Progenitor cell of endocrine pancreas (in vitro differentiated cells): ENCODE data around the gene LENG8. TPM values are rescaled to one million over a fixed set of nuclear protein-coding genes. Genes with fewer than 3 reads are reported as not detected.

Experiments used
- DNase-seq: peaks from one replicate; pipeline ENCODE4 v3.0.0; 2021; ENCODE audit warnings: low spot score; ENCODE audit not compliant: unreplicated experiment
- H3K27ac Mint-ChIP-seq: 2 replicates; pipeline ENCODE4 v1.8.0; 2021; ENCODE audit warnings: mild to moderate bottlenecking, moderate library complexity, mixed read lengths
- H3K27me3 Mint-ChIP-seq: 2 replicates; pipeline ENCODE4 v1.8.0; 2021; ENCODE audit warnings: mixed read lengths
- H3K36me3 Mint-ChIP-seq: 2 replicates; pipeline ENCODE4 v1.8.0; 2022; ENCODE audit warnings: mixed read lengths; ENCODE audit not compliant: insufficient read depth
- H3K4me1 Mint-ChIP-seq: 2 replicates; pipeline ENCODE4 v1.8.0; 2021; ENCODE audit warnings: low read depth, mixed read lengths
- H3K4me3 Mint-ChIP-seq: 2 replicates; pipeline ENCODE4 v1.8.0; 2021; ENCODE audit warnings: low read depth, mild to moderate bottlenecking, moderate library complexity, mixed read lengths
- H3K9me3 Mint-ChIP-seq: 2 replicates; pipeline ENCODE4 v1.8.0; 2021; ENCODE audit warnings: low read depth, mixed read lengths
- total RNA-seq: library from RNA; stranded (reverse); gene quantifications from 2 replicates; pipeline ENCODE4 v1.2.1, GENCODE V29; 2021
- TF ChIP-seq, protein P1 (sequence below): fragments of 200-600 bp; sonication (generic); IDR thresholded peaks from one replicate; pipeline ENCODE4 v1.5.0; 2021; ENCODE audit warnings: antibody characterized with exemption, mild to moderate bottlenecking; ENCODE audit not compliant: unreplicated experiment

LENG8 gene
- total RNA-seq, 1 donor from 2014 or later = 210 TPM

- H3K36me3 Mint-ChIP-seq = peaks cover 19% of the 10 kb centered on the region
Observed at GRCh38 chr19:54424201-54424600, 24.8 kb upstream of the LENG8 start.

DNA sequence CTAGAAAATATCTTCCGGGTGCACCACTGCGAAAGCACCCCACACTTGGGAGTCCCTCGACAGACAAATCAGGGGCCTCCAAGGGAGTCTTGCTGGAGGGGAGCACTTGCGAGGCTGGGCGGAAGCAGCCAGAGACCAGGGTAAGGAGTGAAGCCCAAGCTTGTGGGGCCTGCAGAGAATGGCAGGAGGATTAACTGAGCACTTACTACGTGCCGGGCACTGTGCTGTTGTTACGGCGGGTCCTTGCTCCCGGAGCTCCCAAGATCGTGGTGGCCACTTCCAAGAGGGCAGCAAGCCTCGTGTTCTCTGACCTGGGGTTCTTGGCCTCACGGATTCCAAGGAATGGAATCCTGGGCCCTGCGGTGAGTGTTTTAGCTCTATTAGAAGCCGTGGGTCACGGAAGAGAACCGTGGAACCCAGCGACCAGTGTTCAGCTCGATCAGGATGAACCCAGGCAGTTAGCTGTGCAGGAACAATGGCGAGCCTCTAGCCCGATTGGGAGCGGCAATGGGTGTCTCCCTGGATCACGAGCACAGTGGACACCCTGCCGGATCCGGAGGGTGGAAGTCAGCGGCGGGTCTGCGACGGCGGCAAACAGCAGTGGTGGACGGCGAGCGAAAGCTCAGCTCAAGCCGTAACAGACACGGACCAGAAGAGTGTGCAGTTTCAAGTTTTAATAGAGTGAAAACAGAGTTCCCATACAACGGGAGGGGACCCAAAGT lies 24.2 kb upstream of the LENG8 start:
- TF ChIP-seq, protein P1, sequence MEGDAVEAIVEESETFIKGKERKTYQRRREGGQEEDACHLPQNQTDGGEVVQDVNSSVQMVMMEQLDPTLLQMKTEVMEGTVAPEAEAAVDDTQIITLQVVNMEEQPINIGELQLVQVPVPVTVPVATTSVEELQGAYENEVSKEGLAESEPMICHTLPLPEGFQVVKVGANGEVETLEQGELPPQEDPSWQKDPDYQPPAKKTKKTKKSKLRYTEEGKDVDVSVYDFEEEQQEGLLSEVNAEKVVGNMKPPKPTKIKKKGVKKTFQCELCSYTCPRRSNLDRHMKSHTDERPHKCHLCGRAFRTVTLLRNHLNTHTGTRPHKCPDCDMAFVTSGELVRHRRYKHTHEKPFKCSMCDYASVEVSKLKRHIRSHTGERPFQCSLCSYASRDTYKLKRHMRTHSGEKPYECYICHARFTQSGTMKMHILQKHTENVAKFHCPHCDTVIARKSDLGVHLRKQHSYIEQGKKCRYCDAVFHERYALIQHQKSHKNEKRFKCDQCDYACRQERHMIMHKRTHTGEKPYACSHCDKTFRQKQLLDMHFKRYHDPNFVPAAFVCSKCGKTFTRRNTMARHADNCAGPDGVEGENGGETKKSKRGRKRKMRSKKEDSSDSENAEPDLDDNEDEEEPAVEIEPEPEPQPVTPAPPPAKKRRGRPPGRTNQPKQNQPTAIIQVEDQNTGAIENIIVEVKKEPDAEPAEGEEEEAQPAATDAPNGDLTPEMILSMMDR = no peak
- peaks cover 53% of the 10 kb centered on the region for H3K27me3 Mint-ChIP-seq
- peaks cover 19% of the 10 kb centered on the region for H3K36me3 Mint-ChIP-seq
- no peak for DNase-seq
- H3K4me1 Mint-ChIP-seq = peaks cover 5% of the 10 kb centered on the region
- no peaks in the 10 kb centered on the region for H3K9me3 Mint-ChIP-seq
- H3K4me3 Mint-ChIP-seq = no peak overlapping the region
- no peak overlapping the region for H3K27ac Mint-ChIP-seq

More at GRCh38 chr19:54424201-54424600, 24.8 kb upstream of the LENG8 start:
- Mint-ChIP-seq H3K27ac (no peak overlapping the region), H3K4me3 (no peak overlapping the region), H3K4me1 (peaks cover 9% of the 10 kb centered on the region), H3K9me3 (no peaks in the 10 kb centered on the region), H3K27me3 (peaks cover 54% of the 10 kb centered on the region)
- TF ChIP-seq, protein P1 = no peak
- DNase-seq = no peak

DNA sequence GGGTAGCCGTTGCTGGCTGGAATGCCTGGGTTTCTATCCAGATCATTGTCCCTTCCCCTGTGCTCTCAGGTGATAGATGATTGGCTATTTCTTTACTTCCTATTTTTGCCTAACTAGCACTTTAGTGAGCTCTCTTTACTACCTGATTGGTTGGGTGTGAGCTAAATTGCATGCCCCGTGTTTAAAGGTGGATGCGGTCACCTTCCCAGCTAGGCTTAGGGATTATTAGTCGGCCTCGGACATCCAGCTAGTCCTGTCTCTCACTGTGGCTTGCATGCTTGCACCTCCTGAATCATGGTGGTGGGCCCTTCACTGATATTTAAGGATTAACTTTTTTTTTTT lies 23.6 kb upstream of the LENG8 start:
- Mint-ChIP-seq H3K9me3 (no peaks in the 10 kb centered on the region), H3K27ac (no peak overlapping the region), H3K4me3 (no peak overlapping the region), H3K4me1 (peaks cover 5% of the 10 kb centered on the region), H3K36me3 (peaks cover 19% of the 10 kb centered on the region), H3K27me3 (peaks cover 53% of the 10 kb centered on the region)
- no peak for DNase-seq
- TF ChIP-seq, protein P1 = no peak

DNA sequence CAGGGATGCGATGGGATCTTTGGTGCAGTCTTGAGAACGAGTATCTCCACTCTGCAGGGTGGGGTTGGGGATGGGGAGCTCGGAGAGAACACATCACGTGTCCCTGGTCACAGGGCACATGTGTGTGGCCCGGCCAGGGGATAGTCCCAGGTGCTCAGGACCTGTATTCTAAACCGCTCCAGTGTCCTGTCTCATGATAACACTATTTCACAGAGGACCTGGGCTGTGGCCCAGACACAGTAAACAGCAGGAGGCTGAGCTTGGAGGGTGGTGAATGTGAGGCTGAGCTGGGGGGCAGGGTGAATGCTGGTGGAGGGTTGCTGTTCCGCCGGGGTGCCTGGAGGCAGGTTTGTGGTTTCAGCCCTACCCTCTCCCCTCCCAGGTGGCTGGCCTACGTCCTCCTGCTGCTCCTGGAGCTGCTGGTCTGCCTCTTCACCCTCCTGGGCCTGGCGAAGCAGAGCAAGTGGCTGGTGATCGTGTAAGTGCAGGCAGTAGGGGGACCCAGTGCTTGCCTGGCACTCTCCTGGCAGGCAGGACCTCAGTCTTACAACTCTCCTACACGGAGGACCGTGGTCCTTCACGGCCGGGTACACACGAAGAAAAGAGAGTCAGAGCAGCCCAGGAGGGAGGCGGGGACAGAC lies 22.6 kb upstream of the LENG8 start:
- no peak overlapping the region for H3K4me3 Mint-ChIP-seq
- no peak for DNase-seq
- H3K36me3 Mint-ChIP-seq = peaks cover 19% of the 10 kb centered on the region
- H3K27ac Mint-ChIP-seq = no peak overlapping the region
- TF ChIP-seq, protein P1 = no peak
- H3K9me3 Mint-ChIP-seq = no peaks in the 10 kb centered on the region
- peaks cover 58% of the 10 kb centered on the region for H3K27me3 Mint-ChIP-seq
- peaks cover 5% of the 10 kb centered on the region for H3K4me1 Mint-ChIP-seq

DNA sequence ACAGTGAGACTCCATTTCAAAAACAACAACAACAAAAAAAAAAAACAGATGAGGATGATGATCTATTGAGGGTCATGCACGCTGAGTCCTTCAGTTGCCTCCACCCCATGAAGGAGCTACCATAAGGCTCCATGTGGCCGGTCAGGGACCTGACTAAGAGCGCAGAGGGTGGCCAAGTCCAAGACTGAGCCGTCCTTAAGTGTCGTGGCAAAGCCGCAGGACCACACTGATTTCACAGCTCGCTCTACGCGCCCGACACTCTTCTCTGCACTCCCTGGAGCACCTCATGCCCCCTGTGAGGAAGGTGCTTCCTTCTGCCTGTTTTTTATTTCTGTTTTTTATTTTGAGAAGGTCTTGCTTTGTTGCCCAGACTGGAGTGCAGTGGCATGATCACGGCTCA lies 21.4 kb upstream of the LENG8 start:
- no peak overlapping the region for H3K4me3 Mint-ChIP-seq
- no peak overlapping the region for H3K27ac Mint-ChIP-seq
- H3K36me3 Mint-ChIP-seq = peaks cover 22% of the 10 kb centered on the region
- H3K27me3 Mint-ChIP-seq = peaks cover 66% of the 10 kb centered on the region
- peaks cover 5% of the 10 kb centered on the region for H3K4me1 Mint-ChIP-seq
- DNase-seq = no peak
- H3K9me3 Mint-ChIP-seq = no peaks in the 10 kb centered on the region
- TF ChIP-seq, protein P1 = no peak
